Upper lobe of left lung (tissue), 6 donors: ENCODE measurements around the gene BAIAP2L2. TPM values are rescaled to one million over a fixed set of nuclear protein-coding genes. Genes with fewer than 3 reads are reported as not detected.
"Not testable (repeated sequence)": the region's sequence is repeated elsewhere in the genome, so short reads cannot be mapped to it uniquely, and the experiment has no call there.

Experiments
- ATAC-seq, 2 donors: fragments of 200-7000 bp; cut with Tn5 transposase; one replicate each; pipeline ENCODE4 v1.9.1; 2022; ENCODE audit warnings: mild to moderate bottlenecking in 2 of 2, moderate library complexity in 2 of 2; ENCODE audit not compliant: low FRiP score in 2 of 2
- DNase-seq, 2 donors: peaks; one replicate each; pipeline ENCODE4 v3.0.0-alpha.2; 2019 to 2020
- H3K27ac ChIP-seq, 4 donors: fragments of 200-600 bp; sonication (generic); one replicate each; pipeline ENCODE4 v1.5.1; 2016 to 2019
- H3K27me3 ChIP-seq, 4 donors: fragments of 200-600 bp; sonication (generic); one replicate each; pipeline ENCODE4 v1.5.1; 2017 to 2019
- H3K36me3 ChIP-seq, 4 donors: fragments of 200-600 bp; sonication (generic); one replicate each; pipeline ENCODE4 v1.5.1; 2016 to 2019
- H3K4me1 ChIP-seq, 4 donors: fragments of 200-600 bp; sonication (generic); one replicate each; pipeline ENCODE4 v1.5.1; 2018 to 2019
- H3K4me3 ChIP-seq, 4 donors: fragments of 200-600 bp; sonication (generic); one replicate each; pipeline ENCODE4 v1.5.1; 2017 to 2019; ENCODE audit warnings: mild to moderate bottlenecking in 2 of 4, moderate library complexity in 1 of 4
- H3K9me3 ChIP-seq, 4 donors: fragments of 200-600 bp; sonication (generic); one replicate each; pipeline ENCODE4 v1.5.1; 2018 to 2019
- CTCF ChIP-seq, 6 experiments: fragments of 450-650 bp in 4 of 6; fragments of 200-600 bp in 2 of 6; sonication (generic) in 2 of 6; IDR thresholded peaks; one replicate each; pipeline ENCODE4 v1.5.1; 2016 to 2019; ENCODE audit warnings: antibody characterized with exemption in 6 of 6
- EP300 ChIP-seq, 4 donors: sonication (generic); formaldehyde crosslinking; IDR thresholded peaks; one replicate each; pipeline ENCODE4 v1.5.1; 2017; ENCODE audit warnings: antibody characterized with exemption in 4 of 4, control low read depth in 2 of 4
- POLR2A ChIP-seq, 4 donors: fragments of 450-650 bp; IDR thresholded peaks; one replicate each; pipeline ENCODE4 v1.5.1; 2016 to 2017; ENCODE audit warnings: antibody characterized with exemption in 4 of 4, mild to moderate bottlenecking in 2 of 4
- POLR2AphosphoS5 ChIP-seq, 2 donors: sonication (generic); formaldehyde crosslinking; IDR thresholded peaks; one replicate each; pipeline ENCODE4 v1.5.1; 2017; ENCODE audit warnings: antibody characterized with exemption in 2 of 2
- WGBS, 2 donors: methylation state at CpG; one replicate each; pipeline ENCODE4 v1.1.5; 2017 to 2018; 5-methylcytosine and 5-hydroxymethylcytosine counted together
- total RNA-seq, 6 donors: library from RNA; depleted of rRNA in 4 of 6; stranded (reverse); fragments of >200 nt in 4 of 6; gene quantifications; one replicate each; pipeline versions ENCODE4 v1.1.0 to v1.2.1, GENCODE V29; 2016 to 2021
- donor health status: DM: no; HTN: no; CAD: no; lungs with moderate emphysema.
- donor health status: DM: no; HTN: yes; CAD: no; lungs with severe emphysema.

Gene BAIAP2L2
- total RNA-seq, 6 donors from 2014 or later: 0.94 to 6.3 (median 0.98) TPM; not detected in 3

GRCh38 chr22:38041760-38042487, 68.6 kb downstream of the BAIAP2L2 start:
- peak; percentile 27 to 50 for ATAC-seq
- 57 to 70% methylated on average over 5 of the region's 5 CpGs for WGBS, 2 donors
- H3K4me1 ChIP-seq: peaks cover 6 to 14% (median 10%) of the 10 kb centered on the region in 4 donors
- peak overlapping the region in 1 of 4 donors; percentile 6 for H3K27ac ChIP-seq
- no peaks in the 10 kb centered on the region for H3K27me3 ChIP-seq
- H3K4me3 ChIP-seq: no peak overlapping the region
- H3K9me3 ChIP-seq: no peaks in the 10 kb centered on the region
- no peak for DNase-seq
- no peak for TF ChIP-seq EP300 (IDR thresholded peaks at IDR 0.05)
- no peak for TF ChIP-seq CTCF (IDR thresholded peaks at IDR 0.05)
- TF ChIP-seq POLR2AphosphoS5 (IDR thresholded peaks at IDR 0.05): no peak
- TF ChIP-seq POLR2A (IDR thresholded peaks at IDR 0.05): no peak
- H3K36me3 ChIP-seq: no peaks in the 10 kb centered on the region

GRCh38 chr22:38040953-38041759, 69.3 kb downstream of the BAIAP2L2 start:
- TF ChIP-seq POLR2AphosphoS5 (IDR thresholded peaks at IDR 0.05) (no peak), CTCF (IDR thresholded peaks at IDR 0.05) (no peak), EP300 (IDR thresholded peaks at IDR 0.05) (no peak), POLR2A (IDR thresholded peaks at IDR 0.05) (no peak)

GRCh38 chr22:38038890-38039812, 71.3 kb downstream of the BAIAP2L2 start:
- WGBS, 2 donors: 78 to 86% methylated on average over 33 to 43 of the region's 46 CpGs
- Histone ChIP-seq H3K27me3 (no peaks in the 10 kb centered on the region), H3K9me3 (no peaks in the 10 kb centered on the region), H3K36me3 (no peaks in the 10 kb centered on the region), H3K27ac (peak overlapping the region in 3 of 4 donors; percentile 53 to 62 (median 60)), H3K4me3 (no peak overlapping the region), H3K4me1 (peaks cover 14 to 22% (median 18%) of the 10 kb centered on the region in 4 donors)
- TF ChIP-seq POLR2A (IDR thresholded peaks at IDR 0.05) (no peak), EP300 (IDR thresholded peaks at IDR 0.05) (no peak), CTCF (IDR thresholded peaks at IDR 0.05) (no peak), POLR2AphosphoS5 (IDR thresholded peaks at IDR 0.05) (no peak)
- ATAC-seq: no peak
- DNase-seq: peak in 1 of 2 donors; percentile 80

More at GRCh38 chr22:38040953-38041759, 69.3 kb downstream of the BAIAP2L2 start:
- Histone ChIP-seq H3K9me3 (no peaks in the 10 kb centered on the region), H3K4me3 (no peak overlapping the region), H3K27ac (no peak overlapping the region), H3K36me3 (no peaks in the 10 kb centered on the region), H3K27me3 (no peaks in the 10 kb centered on the region), H3K4me1 (peaks cover 6 to 14% (median 10%) of the 10 kb centered on the region in 4 donors)
- 89 to 91% methylated on average over 20 of the region's 20 CpGs for WGBS, 2 donors
- DNase-seq (no peak), ATAC-seq (no peak)

- Histone ChIP-seq H3K27me3 (no peaks in the 10 kb centered on the region), H3K36me3 (no peaks in the 10 kb centered on the region), H3K27ac (peak overlapping the region in 3 of 4 donors; percentile 53 to 62 (median 60)), H3K4me1 (peaks cover 20 to 29% (median 25%) of the 10 kb centered on the region in 4 donors), H3K4me3 (no peak overlapping the region), H3K9me3 (no peaks in the 10 kb centered on the region)
- WGBS, 2 donors: 95 to 97% methylated on average over 19 to 23 of the region's 23 CpGs
- no peak for DNase-seq
- no peak for TF ChIP-seq EP300 (IDR thresholded peaks at IDR 0.05)
- TF ChIP-seq CTCF (IDR thresholded peaks at IDR 0.05): no peak
- TF ChIP-seq POLR2A (IDR thresholded peaks at IDR 0.05): no peak
- TF ChIP-seq POLR2AphosphoS5 (IDR thresholded peaks at IDR 0.05): no peak
- ATAC-seq: no peak
These were observed 72.1 kb downstream of the BAIAP2L2 start for GRCh38 chr22:38038426-38038825.

GRCh38 chr22:38037367-38038150, 72.9 kb downstream of the BAIAP2L2 start:
- DNase-seq, H3K27me3 ChIP-seq, H3K9me3 ChIP-seq, H3K4me3 ChIP-seq, ATAC-seq, H3K36me3 ChIP-seq: not testable (repeated sequence)
- peaks cover 27 to 30% (median 28%) of the 10 kb centered on the region in 4 donors for H3K4me1 ChIP-seq
- 83 to 92% methylated on average over 13 of the region's 13 CpGs for WGBS, 2 donors
- peak overlapping the region in 2 of 4 donors; percentile 60 to 62 for H3K27ac ChIP-seq
